Mesothelial cell of epicardium (in vitro differentiated cells): ENCODE results near the gene AKIRIN1. TPM values are rescaled to one million over a fixed set of nuclear protein-coding genes. Genes with fewer than 3 reads are reported as not detected.

Experiments
- DNase-seq, 2 experiments: peaks; one replicate each; pipeline ENCODE4 v3.0.0; 2021; ENCODE audit warnings: low spot score in 2 of 2; ENCODE audit not compliant: unreplicated experiment in 2 of 2
- H3K27ac Mint-ChIP-seq: 2 replicates; pipeline ENCODE4 v1.8.0; 2021; ENCODE audit warnings: mixed read lengths
- H3K27me3 Mint-ChIP-seq: 2 replicates; pipeline ENCODE4 v1.8.0; 2021; ENCODE audit warnings: low read depth, mixed read lengths
- H3K36me3 Mint-ChIP-seq: 2 replicates; pipeline ENCODE4 v1.8.0; 2021; ENCODE audit warnings: mixed read lengths
- H3K4me1 Mint-ChIP-seq: 2 replicates; pipeline ENCODE4 v1.8.0; 2021; ENCODE audit warnings: mixed read lengths
- H3K4me3 Mint-ChIP-seq: 2 replicates; pipeline ENCODE4 v1.8.0; 2021; ENCODE audit warnings: mild to moderate bottlenecking, moderate library complexity, mixed read lengths
- H3K9me3 Mint-ChIP-seq: 2 replicates; pipeline ENCODE4 v1.8.0; 2021; ENCODE audit warnings: mixed read lengths
- CTCF ChIP-seq: fragments of 200-600 bp; sonication (generic); IDR thresholded peaks from one replicate; pipeline ENCODE4 v1.5.0; 2021; ENCODE audit warnings: antibody characterized with exemption; ENCODE audit not compliant: unreplicated experiment
- total RNA-seq: library from RNA; stranded (reverse); gene quantifications from 3 replicates; pipeline ENCODE4 v1.2.1, GENCODE V29; 2021

The AKIRIN1 gene
- total RNA-seq, 1 donor from 2014 or later = 70.1 TPM

GRCh38 chr1:39034114-39034654, 43.1 kb downstream of the AKIRIN1 start:
- TF ChIP-seq CTCF = no peak
- peaks cover 45% of the 10 kb centered on the region for H3K36me3 Mint-ChIP-seq

GRCh38 chr1:39036678-39037077, 45.6 kb downstream of the AKIRIN1 start:
- peaks cover 3% of the 10 kb centered on the region for H3K9me3 Mint-ChIP-seq
- no peak overlapping the region for H3K27ac Mint-ChIP-seq
- TF ChIP-seq CTCF = no peak
- no peak overlapping the region for H3K4me3 Mint-ChIP-seq
- H3K27me3 Mint-ChIP-seq = no peaks in the 10 kb centered on the region
- H3K36me3 Mint-ChIP-seq = peaks cover 43% of the 10 kb centered on the region
- no peaks in the 10 kb centered on the region for H3K4me1 Mint-ChIP-seq
- DNase-seq = no peak

More at GRCh38 chr1:39034114-39034654, 43.1 kb downstream of the AKIRIN1 start:
- DNase-seq = no peak
- Mint-ChIP-seq H3K4me1 (no peaks in the 10 kb centered on the region), H3K27me3 (no peaks in the 10 kb centered on the region), H3K4me3 (no peak overlapping the region), H3K9me3 (peaks cover 3% of the 10 kb centered on the region), H3K27ac (no peak overlapping the region)

GRCh38 chr1:39043513-39043912, 52.4 kb downstream of the AKIRIN1 start:
- Mint-ChIP-seq H3K27ac (no peak overlapping the region), H3K4me3 (no peak overlapping the region), H3K4me1 (no peaks in the 10 kb centered on the region), H3K27me3 (no peaks in the 10 kb centered on the region), H3K36me3 (peaks cover 32% of the 10 kb centered on the region), H3K9me3 (no peaks in the 10 kb centered on the region)
- no peak for TF ChIP-seq CTCF
- DNase-seq = no peak

- no peaks in the 10 kb centered on the region for H3K9me3 Mint-ChIP-seq
- TF ChIP-seq CTCF = no peak
- no peaks in the 10 kb centered on the region for H3K4me1 Mint-ChIP-seq
- DNase-seq = no peak
- H3K27ac Mint-ChIP-seq = no peak overlapping the region
- no peaks in the 10 kb centered on the region for H3K27me3 Mint-ChIP-seq
- peaks cover 30% of the 10 kb centered on the region for H3K36me3 Mint-ChIP-seq
- no peak overlapping the region for H3K4me3 Mint-ChIP-seq
Observed at GRCh38 chr1:39044762-39045161, 53.7 kb downstream of the AKIRIN1 start.

GRCh38 chr1:39045231-39045630, 54.2 kb downstream of the AKIRIN1 start:
- no peak for DNase-seq
- Mint-ChIP-seq H3K4me3 (no peak overlapping the region), H3K4me1 (no peaks in the 10 kb centered on the region), H3K9me3 (no peaks in the 10 kb centered on the region), H3K36me3 (peaks cover 30% of the 10 kb centered on the region), H3K27ac (no peak overlapping the region), H3K27me3 (no peaks in the 10 kb centered on the region)
- no peak for TF ChIP-seq CTCF
